AG08396 (cell line): ENCODE results near the gene BCAS4.
A peak's percentile ranks its signal among the peaks of the same experiment; 100 is the strongest.
"Not testable (repeated sequence)": the region's sequence is repeated elsewhere in the genome, so short reads cannot be mapped to it uniquely, and the experiment has no call there.

Source experiments
- DNase-seq: peaks from one replicate; pipeline ENCODE4 v3.0.0; 2012; ENCODE audit warnings: low spot score, mixed read lengths

BCAS4 gene

GRCh38 chr20:50794846-50795634 is at the start of gene BCAS4:
BCAS4 (plus strand) TSS chr20:50795061; CDS start chr20:50795084, 23 bp downstream.
- DNase-seq: peak; percentile 98

GRCh38 chr20:50745634-50746137 is 49.2 kb upstream of the BCAS4 start:
- no peak for DNase-seq

GRCh38 chr20:50746138-50746940 is 48.5 kb upstream of the BCAS4 start:
- DNase-seq: no peak

- no peak for DNase-seq
Measured at GRCh38 chr20:50747275-50747674, 47.6 kb upstream of the BCAS4 start.

GRCh38 chr20:50750145-50750671 is 44.7 kb upstream of the BCAS4 start:
- no peak for DNase-seq

GRCh38 chr20:50753152-50753551 is 41.7 kb upstream of the BCAS4 start:
- no peak for DNase-seq

- no peak for DNase-seq
Measured at GRCh38 chr20:50754420-50754819, 40.4 kb upstream of the BCAS4 start.

GRCh38 chr20:50756447-50756846 is 38.4 kb upstream of the BCAS4 start:
- no peak for DNase-seq

- DNase-seq: no peak
Measured at GRCh38 chr20:50758469-50758868, 36.4 kb upstream of the BCAS4 start.

GRCh38 chr20:50758992-50759391 is 35.9 kb upstream of the BCAS4 start:
- DNase-seq: no peak

- DNase-seq: no peak
Measured at GRCh38 chr20:50759678-50760077, 35.2 kb upstream of the BCAS4 start.

- no peak for DNase-seq
Measured at GRCh38 chr20:50762045-50762422, 32.8 kb upstream of the BCAS4 start.

- peak; percentile 46 for DNase-seq
Measured at GRCh38 chr20:50762435-50763220, 32.2 kb upstream of the BCAS4 start.

GRCh38 chr20:50763550-50764458 is 31.1 kb upstream of the BCAS4 start:
- DNase-seq: not testable (repeated sequence)

GRCh38 chr20:50765251-50765650 is 29.6 kb upstream of the BCAS4 start:
- DNase-seq: not testable (repeated sequence)

GRCh38 chr20:50765674-50766073 is 29.2 kb upstream of the BCAS4 start:
- no peak for DNase-seq

GRCh38 chr20:50766955-50767809 is 27.7 kb upstream of the BCAS4 start:
- not testable (repeated sequence) for DNase-seq

- not testable (repeated sequence) for DNase-seq
Measured at GRCh38 chr20:50768991-50769390, 25.9 kb upstream of the BCAS4 start.

GRCh38 chr20:50769551-50770085 is 25.2 kb upstream of the BCAS4 start:
- DNase-seq: not testable (repeated sequence)
